Mesodermal cell (in vitro differentiated cells): ENCODE measurements around the gene TRIM15.
"Not testable (repeated sequence)": the region's sequence is repeated elsewhere in the genome, so short reads cannot be mapped to it uniquely, and the experiment has no call there.

Experiments
- H3K27ac ChIP-seq: 2 replicates; pipeline ENCODE4 v1.7.0; 2013; ENCODE audit warnings: mild to moderate bottlenecking, low read depth, low read length, moderate library complexity; ENCODE audit not compliant: severe bottlenecking
- H3K36me3 ChIP-seq: 2 replicates; pipeline ENCODE4 v1.7.1; 2013; ENCODE audit warnings: mild to moderate bottlenecking, low read length, moderate library complexity; ENCODE audit not compliant: control insufficient read depth, insufficient read depth
- H3K4me1 ChIP-seq: one replicate; pipeline ENCODE4 v1.7.1; 2013; ENCODE audit warnings: mild to moderate bottlenecking, low read length; ENCODE audit not compliant: insufficient read depth, control insufficient read depth, poor library complexity, severe bottlenecking
- H3K4me3 ChIP-seq: 2 replicates; pipeline ENCODE4 v1.7.0; 2013; ENCODE audit warnings: low read length, control low read depth, mild to moderate bottlenecking; ENCODE audit not compliant: insufficient read depth, poor library complexity, severe bottlenecking; ENCODE audit errors: extremely low read depth
- H3K9me3 ChIP-seq: 2 replicates; pipeline ENCODE4 v1.7.1; 2013; ENCODE audit warnings: mild to moderate bottlenecking, low read length, moderate library complexity; ENCODE audit not compliant: control insufficient read depth
- WGBS, 2 experiments: methylation state at CpG; one replicate each; pipeline ENCODE4 v1.1.5; 2013; ENCODE audit warnings: missing lambda C conversion rate in 2 of 2; ENCODE audit not compliant: insufficient coverage in 2 of 2; 5-methylcytosine and 5-hydroxymethylcytosine counted together

The TRIM15 gene

DNA sequence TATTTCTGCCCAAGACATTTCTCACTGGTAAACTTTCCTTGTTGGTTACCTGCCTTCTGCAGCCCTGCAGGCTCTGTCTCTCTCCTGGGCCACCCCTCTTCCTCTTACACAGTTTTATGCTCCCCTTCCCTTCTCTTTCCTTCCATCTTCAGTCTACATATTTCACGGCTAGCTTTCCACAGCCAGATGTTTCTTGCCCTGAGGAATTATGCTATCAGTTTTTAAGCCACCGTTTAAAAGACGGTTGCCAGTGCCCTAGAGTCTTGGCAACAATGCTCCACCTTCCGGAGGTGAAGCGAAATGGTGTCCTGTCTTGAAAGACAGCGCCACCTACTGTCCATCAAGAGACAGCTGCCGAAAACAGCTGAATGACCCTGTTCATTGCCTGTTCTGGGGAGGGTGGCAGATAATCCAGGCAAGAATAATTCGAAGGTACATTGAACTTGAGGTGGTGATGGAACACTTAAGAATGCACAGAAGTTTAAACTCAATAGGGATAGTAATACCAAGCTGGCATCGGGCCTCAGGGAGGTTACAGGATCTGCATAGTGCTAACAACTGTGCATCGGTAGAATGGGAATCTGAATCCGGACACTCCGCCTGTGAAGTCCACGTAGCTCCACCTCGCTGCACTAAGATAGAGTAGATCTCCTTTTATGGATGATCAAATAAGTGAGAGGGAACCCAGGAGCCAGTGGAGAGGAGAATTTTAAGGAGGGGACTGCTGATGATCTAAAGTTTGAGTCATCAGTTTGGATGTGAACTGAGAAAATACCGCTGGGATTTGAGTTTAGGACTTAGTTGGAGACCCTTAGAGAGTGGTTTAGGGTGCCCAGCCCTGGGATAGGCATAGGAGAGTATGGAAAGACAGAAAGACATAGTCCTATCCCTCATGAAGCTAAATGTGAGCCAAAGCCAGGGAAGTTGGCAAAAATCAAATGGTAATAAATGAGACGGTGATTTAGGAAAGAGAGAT, 32.2 kb upstream of the TRIM15 start:
- no peak overlapping the region for H3K27ac ChIP-seq
- H3K4me3 ChIP-seq: no peak overlapping the region
- no peaks in the 10 kb centered on the region for H3K36me3 ChIP-seq
- WGBS, 2 experiments: 34 to 36% methylated on average over 12 to 15 of the region's 16 CpGs
- H3K9me3 ChIP-seq: no peaks in the 10 kb centered on the region
- peaks cover 5% of the 10 kb centered on the region for H3K4me1 ChIP-seq

DNA sequence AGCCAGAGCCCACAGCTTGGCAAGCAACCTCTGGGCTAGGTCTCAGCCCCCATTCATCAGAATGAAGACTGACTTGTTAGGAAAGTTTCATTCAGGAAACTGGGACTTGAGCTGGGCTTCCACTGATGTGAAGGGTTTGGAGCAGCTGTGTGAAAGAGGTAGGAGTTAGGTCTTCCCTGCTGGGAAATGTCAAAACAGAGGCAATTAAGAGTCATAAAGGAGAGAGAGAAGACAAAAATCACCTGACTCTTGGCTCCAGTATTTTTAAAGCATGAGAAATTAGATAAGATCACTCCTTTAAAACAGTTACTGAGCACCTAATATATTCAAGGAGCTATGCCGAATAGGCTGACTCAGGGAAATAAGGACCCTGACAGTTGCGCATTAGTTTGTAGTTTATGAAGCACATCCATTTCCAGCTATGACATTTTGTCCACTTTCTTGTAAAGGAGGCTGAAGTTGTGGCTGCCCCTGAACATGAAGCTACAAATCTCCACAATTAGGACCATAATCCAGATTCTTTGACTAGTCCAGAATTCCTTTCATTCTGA, 31.3 kb upstream of the TRIM15 start:
- Histone ChIP-seq H3K9me3 (no peaks in the 10 kb centered on the region), H3K36me3 (no peaks in the 10 kb centered on the region), H3K4me3 (no peak overlapping the region), H3K27ac (no peak overlapping the region), H3K4me1 (peaks cover 5% of the 10 kb centered on the region)
- 88% methylated on average over 2 of the region's 2 CpGs; no CpG with 5 or more reads in 1 of the 2 experiments for WGBS, 2 experiments

DNA sequence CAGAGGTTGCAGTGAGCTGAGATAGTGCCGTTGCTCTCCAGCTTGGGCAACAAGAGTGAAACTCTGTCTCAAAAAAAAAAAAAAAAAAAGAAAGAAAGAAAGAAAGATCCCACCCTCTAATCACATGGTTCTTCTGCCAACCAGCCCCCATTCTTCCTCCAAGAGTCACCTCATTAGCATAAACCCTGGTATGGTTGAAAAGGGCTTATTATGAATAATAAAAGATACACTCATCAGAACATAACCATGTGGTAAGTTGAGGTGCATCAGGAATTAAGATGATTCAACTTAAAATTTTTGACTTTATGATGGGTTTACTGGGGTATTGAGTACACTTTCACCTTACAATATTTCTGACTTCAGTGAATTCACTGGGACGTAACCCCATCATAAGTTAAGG, 28.2 kb upstream of the TRIM15 start:
- Histone ChIP-seq H3K9me3 (no peaks in the 10 kb centered on the region), H3K36me3 (no peaks in the 10 kb centered on the region), H3K4me1 (no peaks in the 10 kb centered on the region), H3K27ac (no peak overlapping the region), H3K4me3 (no peak overlapping the region)
- 80% methylated on average over 1 of the region's 2 CpGs; no CpG with 5 or more reads in 1 of the 2 experiments for WGBS, 2 experiments

DNA sequence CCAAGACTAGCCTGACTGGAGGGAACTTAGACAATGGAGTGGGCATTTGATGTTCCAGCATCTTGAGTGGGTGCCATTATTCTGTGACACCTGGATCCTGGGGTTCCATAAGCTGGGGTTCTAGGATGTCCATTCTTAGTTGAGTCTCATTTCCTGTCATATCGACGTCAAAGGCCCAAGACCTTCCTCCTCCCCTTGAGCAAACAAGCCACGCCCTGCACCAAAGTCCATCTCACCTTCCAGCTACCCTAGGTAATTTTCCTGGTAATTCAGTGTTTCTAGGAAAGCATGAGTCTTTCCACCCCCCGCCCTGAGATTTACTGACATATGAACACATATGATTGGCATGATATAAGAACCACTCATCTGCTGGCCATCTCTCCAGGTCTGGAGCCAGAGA, 27.6 kb upstream of the TRIM15 start, which contains the start of gene TRIM40:
Gene TRIM40 (plus strand): TSS at position 384 of the 400 bp plus-strand sequence. CDS start 897 bp downstream, outside the sequence.
- Histone ChIP-seq H3K4me1 (no peaks in the 10 kb centered on the region), H3K36me3 (no peaks in the 10 kb centered on the region), H3K9me3 (no peaks in the 10 kb centered on the region), H3K27ac (no peak within 1 kb of the TSS), H3K4me3 (no peak within 1 kb of the TSS)
- 90 to 92% methylated on average over 2 of the region's 4 CpGs for WGBS, 2 experiments

DNA sequence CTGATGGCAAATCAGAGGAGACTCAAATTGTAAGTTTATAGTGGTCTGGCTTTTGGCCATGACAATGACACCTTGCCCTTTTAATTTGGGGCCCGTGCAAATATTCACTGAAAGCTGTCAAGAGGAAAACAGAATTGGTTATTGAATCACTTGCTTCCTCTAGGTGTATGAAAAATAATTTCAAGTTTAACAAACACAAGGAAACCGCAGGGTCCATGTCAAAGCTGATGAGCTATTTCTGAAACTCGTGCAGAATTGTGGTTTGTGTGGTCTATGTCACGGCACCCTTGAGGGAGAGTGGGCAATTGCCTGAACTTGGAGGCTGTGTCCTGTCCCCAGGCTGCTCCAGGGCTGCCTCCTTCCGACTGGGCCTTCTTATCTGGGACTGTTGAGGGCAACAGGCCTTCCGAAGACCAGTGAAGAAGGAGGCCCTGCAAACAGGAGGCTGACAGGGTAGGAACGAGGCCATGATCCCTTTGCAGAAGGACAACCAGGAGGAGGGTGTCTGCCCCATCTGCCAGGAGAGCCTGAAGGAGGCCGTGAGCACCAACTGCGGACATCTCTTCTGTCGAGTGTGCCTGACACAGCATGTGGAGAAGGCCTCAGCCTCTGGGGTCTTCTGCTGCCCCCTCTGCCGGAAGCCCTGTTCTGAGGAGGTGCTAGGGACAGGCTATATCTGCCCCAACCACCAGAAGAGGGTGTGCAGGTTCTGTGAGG, 26.6 kb upstream of the TRIM15 start:
- no peak overlapping the region for H3K27ac ChIP-seq
- WGBS, 2 experiments: 79 to 87% methylated on average over 9 to 10 of the region's 11 CpGs
- H3K4me3 ChIP-seq: no peak overlapping the region
- no peaks in the 10 kb centered on the region for H3K9me3 ChIP-seq
- no peaks in the 10 kb centered on the region for H3K36me3 ChIP-seq
- H3K4me1 ChIP-seq: no peaks in the 10 kb centered on the region

DNA sequence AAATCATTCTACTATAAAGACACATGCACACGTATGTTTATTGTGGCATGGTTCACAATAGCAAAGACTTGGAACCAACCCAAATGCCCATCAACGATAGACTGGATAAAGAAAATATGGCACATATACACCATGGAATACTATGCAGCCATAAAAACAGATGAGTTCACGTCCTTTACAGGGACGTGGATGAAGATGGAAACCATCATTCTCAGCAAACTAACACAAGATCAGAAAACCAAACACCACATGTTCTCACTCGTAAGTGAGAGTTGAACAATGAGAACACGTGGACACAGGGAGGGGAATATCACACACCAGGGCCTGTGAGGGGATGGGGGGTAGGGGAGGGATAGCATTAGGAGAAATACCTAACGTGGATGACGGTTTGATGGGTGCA, 23.1 kb upstream of the TRIM15 start:
- not testable (repeated sequence) for H3K4me1 ChIP-seq, H3K4me3 ChIP-seq, H3K27ac ChIP-seq, H3K36me3 ChIP-seq, H3K9me3 ChIP-seq
- 53 to 54% methylated on average over 2 to 4 of the region's 8 CpGs for WGBS, 2 experiments

DNA sequence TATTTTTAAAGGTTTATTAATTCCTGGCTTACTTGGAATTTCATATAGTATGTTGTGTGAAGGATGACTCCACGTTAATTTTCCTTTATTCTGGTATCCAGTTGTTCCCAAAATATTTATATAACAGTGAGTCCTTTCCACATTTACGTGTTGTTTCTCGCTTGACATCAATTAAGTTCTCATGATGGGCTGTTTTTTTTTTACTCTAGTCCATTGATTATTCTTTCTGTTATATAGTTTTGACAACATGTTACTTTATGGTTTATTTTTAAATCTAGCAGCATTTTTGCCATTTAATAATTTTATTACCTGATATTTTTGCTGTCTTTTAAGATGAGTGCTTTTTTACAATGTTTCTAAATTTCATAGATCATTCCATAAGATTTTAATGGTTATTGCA, 20.7 kb upstream of the TRIM15 start:
- WGBS, 2 experiments: no CpG with 5 or more reads among the region's 3 CpGs
- Histone ChIP-seq H3K9me3 (no peaks in the 10 kb centered on the region), H3K27ac (no peak overlapping the region), H3K4me3 (no peak overlapping the region), H3K36me3 (no peaks in the 10 kb centered on the region), H3K4me1 (no peaks in the 10 kb centered on the region)

DNA sequence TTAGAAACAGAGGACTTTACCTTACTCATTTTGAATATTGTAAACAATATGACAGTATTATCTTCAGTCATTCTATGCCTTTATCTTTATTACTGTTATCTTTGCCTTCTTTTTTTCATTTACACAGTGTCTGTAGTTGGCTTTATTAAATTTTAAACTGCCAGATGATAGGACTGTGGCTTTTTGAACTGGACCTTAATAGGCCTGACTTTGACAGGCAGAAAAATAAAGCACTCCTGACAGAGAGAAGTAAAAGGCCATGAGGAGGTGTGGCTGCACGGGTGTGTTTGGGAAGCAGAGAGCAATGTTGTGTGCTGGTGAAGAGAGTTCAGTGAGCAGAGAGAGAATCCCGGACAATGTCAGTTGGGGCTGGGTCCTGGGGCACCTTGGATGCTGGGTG, 19.6 kb upstream of the TRIM15 start:
- no peaks in the 10 kb centered on the region for H3K36me3 ChIP-seq
- no peaks in the 10 kb centered on the region for H3K9me3 ChIP-seq
- no peak overlapping the region for H3K27ac ChIP-seq
- H3K4me3 ChIP-seq: no peak overlapping the region
- H3K4me1 ChIP-seq: no peaks in the 10 kb centered on the region
- 64 to 86% methylated on average over 2 of the region's 2 CpGs for WGBS, 2 experiments

DNA sequence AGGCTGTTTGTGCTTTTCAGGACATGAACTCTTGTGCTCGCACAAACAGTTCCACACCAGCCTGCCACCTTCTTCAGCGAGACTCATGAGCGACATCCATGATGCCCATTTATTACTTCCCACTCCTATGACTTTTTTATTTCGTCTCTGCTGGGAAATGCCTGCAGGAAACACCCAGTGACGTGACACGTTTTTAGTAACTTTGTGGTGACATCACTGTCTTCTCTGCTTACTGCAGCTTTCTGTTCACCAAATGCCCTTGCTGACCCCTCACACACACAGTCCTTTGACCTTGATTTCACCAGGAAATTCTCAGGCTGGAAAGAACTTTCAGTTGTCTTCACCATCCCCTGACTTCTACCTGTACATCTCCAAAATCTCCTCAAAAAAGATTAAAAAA, 18.5 kb upstream of the TRIM15 start:
- no peaks in the 10 kb centered on the region for H3K4me1 ChIP-seq
- H3K9me3 ChIP-seq: no peaks in the 10 kb centered on the region
- no peak overlapping the region for H3K27ac ChIP-seq
- no peaks in the 10 kb centered on the region for H3K36me3 ChIP-seq
- 82 to 91% methylated on average over 4 to 6 of the region's 6 CpGs for WGBS, 2 experiments
- H3K4me3 ChIP-seq: no peak overlapping the region

DNA sequence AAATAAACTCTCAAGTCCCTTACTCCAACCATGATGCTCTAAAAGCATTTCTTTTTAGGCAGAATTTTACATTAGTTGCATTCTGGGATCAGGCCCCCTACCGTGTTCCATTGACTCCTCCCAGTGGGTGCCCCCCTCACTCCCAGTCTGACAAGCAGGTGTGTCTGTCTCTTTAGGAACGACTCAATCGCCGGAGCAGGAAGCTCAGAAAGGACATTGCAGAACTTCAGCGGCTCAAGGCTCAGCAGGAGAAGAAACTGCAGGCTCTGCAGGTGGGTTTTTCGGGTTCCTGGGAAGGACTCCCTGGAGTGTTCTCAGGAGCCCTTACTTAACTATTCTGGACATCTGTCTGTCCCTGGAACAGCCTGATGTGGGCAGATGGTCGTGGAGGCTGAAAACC, 17.5 kb upstream of the TRIM15 start:
- Histone ChIP-seq H3K36me3 (no peaks in the 10 kb centered on the region), H3K4me1 (no peaks in the 10 kb centered on the region), H3K4me3 (no peak overlapping the region), H3K27ac (no peak overlapping the region), H3K9me3 (no peaks in the 10 kb centered on the region)
- 48 to 59% methylated on average over 6 to 7 of the region's 7 CpGs for WGBS, 2 experiments
